Stimulated activated CD8-positive, alpha-beta memory T cell treated with anti-CD3 and anti-CD28 coated beads, Interleukin-15, amount 100 ng/mL, for 24 hours (primary cell): ENCODE results near the gene TTC33.

ENCODE experiments used
- DNase-seq: peaks from one replicate; pipeline ENCODE4 v3.0.0-alpha.2; 2020; ENCODE audit warnings: low read depth

The TTC33 gene

DNA sequence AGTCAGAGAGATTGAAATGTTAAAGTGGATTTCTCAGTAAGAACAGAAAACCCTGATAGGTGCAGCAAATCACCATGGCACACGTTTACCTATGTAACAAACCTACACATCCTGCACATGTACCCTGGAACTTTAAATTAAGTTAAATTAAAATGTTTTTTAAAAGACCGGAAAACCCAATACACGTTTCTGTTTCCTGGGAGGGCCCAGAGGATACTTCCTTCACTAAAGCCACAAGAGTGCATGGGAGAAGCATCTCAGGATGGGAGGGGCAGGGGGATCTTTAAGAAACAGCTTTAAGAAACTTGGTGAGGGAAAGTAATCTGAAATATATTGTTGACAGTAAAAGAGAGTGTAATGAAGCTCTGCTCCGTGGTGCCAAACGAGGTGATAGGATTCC is 240.8 kb downstream of the TTC33 start:
- no peak for DNase-seq

DNA sequence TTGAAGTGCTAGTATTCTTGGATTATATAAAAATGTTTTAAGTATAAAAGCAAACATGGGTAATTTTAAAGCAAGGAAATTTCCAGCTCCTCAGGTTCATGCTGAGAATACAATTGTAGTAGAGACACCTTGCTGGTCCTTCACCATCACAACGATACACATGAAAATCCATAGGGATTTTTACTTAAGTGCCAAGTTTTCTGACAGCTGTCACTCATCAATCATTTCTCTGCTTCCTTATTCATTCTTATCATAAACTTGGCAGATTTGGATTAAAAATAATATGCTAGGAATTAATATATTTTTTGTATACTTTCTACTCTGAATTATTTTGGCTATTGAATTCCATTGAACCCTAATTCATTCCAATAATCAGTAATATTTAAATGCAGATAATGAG is 244.0 kb downstream of the TTC33 start:
- DNase-seq = no peak

DNA sequence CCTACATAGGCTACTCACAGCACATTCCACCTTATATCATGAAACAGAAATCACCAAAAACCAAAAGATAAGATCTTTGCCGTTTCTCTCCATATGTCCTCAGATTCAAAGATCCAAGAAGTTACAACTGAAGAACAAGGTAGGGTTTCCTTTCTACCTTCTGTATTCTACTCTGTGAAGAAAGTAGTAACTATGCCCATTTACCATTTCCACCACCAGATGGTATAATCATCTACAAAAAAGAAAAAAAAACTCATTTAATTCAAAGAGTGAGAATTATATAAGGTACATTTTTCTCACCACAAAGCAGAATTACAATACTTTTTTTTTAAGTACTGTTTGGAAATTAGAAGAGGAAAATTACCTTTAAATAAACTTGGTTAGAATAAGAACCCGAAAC is 248.7 kb downstream of the TTC33 start:
- DNase-seq = no peak

DNA sequence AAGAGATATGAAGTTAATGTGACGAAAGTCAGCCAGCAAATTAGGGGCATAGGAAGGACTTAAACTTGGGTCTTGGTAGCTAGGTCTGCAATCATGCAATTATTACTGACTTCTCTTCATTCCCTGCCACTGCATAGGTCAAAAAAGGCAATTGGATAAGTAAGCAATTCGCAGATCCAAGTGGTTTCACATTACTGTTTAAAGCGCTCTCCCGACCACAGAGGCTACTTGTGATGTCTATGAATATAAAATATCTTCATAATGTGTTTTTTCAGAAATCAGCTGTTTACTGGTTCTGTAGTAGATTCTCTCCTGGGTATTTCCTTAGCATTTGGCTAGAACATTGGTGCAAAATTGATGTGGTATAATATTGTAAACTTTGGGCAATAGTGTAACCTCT is 250.7 kb downstream of the TTC33 start:
- no peak for DNase-seq

DNA sequence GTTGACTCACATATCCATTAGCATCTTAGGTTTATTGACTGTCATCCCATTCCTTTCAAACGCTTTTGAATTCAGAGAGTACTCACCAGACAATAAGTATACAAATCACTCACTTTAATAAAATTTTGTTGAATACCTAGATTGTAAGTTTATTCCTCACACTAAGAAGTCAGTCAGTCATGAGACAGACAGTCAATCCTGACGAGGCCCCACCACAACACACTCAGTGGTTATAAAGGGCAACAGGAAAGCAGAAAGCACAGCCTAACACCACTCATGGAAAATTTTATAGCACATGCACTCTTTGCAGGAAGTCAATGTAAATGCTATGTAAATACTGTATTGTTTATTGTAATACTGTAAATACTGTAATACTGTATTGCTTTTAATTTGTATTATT is 252.3 kb downstream of the TTC33 start:
- DNase-seq = no peak

DNA sequence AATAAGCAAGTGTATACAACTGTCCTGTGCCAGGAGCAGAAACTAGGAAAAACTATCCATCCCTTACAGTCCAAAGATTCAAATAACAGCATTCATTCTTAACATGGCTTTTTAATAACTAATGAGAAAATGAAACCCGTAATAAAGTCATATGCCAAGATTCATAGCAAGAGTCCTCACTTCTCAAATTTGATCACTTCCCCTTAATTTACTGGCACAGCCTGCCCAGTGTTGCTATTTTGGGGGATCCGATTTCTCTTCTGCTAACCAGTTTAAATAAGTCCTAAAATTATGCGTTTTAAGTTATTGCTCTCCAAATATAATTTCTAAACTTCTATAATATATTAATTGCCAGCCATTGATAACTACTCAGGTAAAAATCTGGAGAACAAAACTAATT is 253.0 kb downstream of the TTC33 start:
- no peak for DNase-seq

DNA sequence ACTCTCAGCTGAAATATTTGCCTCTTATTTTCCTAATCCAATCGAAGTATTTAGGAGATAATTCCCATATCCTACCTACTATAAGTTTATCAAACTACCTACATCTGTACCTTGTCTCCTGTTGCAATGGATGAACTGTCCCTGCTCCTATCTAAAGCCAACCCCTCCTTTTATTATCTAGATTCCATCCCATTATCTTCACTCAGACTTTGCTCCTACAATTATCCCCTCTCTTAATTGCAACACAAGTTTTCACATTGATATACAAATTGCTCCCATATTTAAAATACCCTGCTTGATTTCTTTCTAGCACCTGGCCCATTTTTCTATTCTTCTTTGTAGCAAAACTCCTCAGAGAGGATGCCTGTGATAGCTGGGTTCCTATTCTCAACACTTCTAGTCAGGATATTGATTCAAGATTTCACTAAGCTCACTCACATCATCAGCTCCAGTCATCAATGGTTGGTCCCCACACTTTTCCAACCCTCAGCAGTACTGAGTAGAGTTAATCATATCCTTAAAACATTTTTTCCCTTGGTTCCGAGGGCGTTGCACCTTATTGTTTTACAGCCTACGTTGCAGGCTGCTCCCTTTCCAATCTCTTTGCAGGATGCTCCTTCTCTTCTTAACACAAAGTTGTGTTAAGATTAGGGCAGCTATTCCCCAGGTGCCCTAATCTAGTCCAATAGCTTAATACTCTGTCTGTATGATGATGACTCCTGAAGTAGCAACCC is 253.9 kb downstream of the TTC33 start:
- no peak for DNase-seq

DNA sequence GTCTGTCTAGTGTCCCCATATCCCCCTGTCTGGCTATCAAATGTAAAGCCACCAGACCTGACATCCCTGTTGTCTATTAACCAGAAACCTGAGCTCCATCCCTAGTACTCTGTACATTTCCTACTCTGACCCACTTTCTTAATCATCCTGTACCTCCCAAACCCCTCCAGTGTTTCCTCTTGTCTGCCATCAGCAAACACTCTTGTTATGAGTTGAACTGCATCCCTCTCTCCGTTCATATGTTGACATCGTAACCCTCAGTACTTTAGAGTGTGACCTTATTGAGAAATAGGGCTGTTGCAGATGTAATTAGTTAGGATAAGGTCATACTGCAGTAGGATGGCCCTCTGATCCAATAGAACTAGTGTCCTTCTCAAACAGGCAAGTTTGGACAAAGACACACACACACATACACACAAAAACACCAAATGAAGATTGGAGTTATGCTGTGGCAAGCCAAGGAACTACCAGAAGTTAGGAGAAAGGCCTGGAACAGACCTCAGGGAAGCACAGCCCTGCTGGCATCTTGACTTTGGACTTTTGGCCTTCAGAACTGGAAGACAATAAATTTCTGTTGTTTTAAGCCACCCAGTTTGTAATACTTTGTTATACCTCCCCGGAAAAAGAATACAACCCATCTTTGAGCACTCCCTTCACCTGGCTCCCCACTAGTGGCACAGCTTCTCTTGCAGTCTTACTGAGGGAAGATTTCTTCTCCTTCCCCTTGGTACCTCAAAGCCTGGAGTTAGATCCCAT is 256.1 kb downstream of the TTC33 start:
- DNase-seq = no peak

DNA sequence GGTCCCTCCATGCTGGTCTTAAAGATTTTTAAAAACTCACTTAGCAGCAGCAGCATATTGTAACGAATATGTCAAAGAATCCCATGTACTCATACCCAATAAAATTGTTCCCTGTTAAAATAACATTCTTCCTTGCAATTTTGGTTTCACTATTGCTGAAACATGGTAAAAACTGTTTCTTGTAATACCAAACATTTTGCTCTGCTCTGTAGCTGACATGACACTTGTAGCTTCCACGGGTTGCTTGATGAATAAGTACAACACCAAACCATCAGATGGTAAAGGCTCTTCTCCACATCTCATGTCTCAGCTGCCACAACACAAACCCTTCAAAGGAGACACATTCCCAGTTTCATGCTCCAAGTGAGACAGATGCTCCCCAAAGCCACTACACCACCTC is 256.8 kb downstream of the TTC33 start:
- DNase-seq = no peak

DNA sequence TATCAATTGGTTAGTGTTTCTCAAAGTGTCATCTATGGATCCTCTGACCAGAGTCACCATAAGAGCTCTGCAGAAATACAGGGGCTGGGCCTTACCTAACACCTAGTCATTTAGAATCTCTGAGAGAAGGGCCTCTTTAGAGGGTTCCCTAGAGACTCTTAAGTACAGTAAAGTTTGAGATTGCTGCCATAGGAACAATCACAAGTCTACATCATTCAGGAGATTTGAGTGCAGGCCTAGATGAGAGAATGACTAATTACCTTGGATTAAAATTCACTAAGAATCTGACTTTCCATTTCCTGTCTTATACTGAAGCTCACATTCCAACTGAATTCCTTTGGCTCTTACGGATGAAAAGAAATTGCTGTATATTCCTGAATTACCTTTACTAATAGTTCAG is 258.2 kb downstream of the TTC33 start:
- no peak for DNase-seq

DNA sequence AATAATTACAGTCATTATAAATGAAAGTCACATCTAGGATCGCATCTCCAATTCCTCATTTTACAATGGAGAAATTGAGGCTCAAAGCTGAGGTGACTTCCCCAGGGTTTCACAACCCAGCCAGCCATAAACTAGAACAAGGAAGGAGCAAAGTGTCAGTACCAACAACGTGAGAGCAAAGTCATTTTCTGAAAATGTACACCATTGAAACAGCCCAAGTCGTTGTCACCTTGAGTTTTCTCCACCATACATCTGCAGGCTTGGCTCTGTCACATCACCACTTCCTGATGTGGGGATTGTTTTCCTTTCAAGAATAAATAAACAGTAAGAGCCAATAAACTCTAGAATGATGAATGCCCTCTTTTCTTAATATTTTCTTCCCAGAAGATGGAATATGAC is 260.5 kb downstream of the TTC33 start:
- no peak for DNase-seq

DNA sequence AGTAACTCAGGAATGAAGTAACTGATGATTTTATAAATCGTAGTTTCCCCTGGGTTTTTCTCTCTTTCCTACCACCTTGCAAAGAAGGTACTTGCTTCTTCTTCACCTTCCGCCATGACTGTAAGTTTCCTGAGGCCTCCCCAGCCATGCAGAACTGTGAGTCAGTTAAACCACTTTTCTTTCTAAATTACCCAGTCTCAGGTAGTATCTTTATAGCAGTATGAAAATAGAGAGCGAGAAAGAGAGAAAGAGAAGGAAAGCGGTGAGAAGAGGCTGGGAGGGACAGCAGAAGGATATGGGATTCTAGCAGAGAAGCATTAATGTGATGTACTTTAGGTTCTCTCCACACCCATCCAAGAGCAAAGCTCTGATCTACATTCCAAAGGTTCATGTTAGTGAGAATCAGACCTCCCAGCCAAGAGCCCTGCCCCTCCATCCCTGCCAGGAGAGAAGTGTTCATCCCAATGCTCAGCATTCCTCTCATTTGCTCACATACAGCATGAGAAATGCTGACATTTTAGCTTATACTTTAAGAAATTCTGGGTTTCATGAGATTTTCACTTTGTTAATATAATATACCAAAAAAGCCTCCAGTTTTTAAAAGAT is 261.0 kb downstream of the TTC33 start:
- no peak for DNase-seq

DNA sequence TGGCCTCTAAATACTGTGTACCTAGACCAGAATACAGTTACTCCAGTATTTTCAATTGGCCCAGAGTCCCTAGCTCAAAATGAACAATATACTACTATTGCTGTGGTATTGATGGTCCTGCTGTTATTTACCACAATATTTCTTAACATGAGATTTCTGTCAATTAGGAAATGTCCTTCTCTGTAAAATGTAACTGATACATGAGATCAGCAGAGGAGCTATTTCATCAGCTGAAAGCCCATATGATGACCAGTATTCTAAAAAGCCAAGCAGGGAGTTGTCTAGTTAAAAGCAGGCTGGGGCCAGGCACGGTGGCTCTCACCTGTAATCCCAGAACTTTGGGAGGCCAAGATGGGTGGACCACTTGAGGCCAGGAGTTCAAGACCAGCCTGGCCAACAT is 263.7 kb downstream of the TTC33 start:
- DNase-seq = no peak

DNA sequence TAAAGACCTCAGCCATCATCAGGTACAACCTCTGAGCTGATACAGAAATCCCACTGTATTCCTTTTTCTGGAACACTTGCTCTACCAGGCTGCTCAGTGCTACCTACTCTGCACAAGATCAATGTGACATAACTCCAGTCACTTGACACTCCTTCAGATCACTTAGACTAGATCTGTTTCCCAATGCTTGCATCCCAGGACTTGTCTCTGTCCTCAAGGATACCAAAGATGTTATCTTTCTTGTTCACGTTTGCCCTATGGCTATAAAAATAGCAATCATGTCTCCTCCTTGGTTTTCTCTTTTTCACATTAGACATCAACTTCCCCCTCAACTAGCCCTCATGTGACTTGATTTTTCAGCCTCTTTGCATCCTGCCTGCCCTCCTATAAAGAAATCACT is 264.1 kb downstream of the TTC33 start:
- DNase-seq = no peak

DNA sequence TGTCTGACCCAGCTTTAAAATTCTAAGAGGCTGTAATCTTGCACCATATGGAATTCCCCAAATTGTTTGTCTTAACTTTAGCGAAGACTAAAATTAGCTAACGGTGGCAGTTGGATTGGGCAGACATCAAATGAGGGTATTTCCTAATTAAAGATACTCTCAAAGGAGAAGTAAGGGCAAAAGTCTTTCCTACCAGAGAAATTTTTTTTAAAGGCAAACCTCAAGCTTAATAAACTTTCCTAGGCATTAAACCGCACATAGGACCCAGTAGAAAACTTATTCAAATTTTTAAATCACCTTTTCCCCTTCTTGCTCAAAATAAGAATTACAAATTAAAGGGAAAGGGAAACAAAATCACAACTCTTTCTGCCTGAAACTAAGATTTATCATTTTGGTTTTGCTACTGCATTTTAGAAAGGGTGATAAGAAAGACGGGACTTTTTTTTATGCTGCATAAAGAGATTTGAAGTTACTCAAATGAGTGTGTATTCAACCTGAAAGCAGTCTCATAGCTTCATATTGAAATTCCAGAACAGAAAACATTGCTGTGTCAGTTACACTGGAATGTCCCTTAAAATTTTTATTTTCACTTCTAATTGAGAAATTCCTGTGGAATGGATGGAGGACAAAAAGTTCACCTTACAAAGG is 265.2 kb downstream of the TTC33 start:
- no peak for DNase-seq

DNA sequence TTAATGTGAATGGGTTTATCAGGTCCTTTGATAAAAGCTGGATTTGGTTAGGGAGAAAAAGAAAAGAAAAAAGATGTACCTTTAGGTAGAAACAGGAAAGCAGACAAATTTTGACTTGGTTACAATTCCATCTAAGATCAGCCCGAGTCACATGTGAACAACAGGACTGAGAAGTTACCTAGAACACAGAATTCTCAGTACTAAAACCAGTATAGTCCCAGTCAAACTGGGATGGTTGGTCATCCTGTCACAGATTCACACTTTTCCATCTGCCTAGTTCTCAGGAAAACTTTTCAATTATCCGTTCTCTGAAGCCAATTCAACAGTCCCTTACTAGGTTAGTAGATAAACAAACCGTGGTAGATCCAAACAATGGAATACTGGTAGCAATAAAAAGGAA is 266.3 kb downstream of the TTC33 start:
- no peak for DNase-seq

DNA sequence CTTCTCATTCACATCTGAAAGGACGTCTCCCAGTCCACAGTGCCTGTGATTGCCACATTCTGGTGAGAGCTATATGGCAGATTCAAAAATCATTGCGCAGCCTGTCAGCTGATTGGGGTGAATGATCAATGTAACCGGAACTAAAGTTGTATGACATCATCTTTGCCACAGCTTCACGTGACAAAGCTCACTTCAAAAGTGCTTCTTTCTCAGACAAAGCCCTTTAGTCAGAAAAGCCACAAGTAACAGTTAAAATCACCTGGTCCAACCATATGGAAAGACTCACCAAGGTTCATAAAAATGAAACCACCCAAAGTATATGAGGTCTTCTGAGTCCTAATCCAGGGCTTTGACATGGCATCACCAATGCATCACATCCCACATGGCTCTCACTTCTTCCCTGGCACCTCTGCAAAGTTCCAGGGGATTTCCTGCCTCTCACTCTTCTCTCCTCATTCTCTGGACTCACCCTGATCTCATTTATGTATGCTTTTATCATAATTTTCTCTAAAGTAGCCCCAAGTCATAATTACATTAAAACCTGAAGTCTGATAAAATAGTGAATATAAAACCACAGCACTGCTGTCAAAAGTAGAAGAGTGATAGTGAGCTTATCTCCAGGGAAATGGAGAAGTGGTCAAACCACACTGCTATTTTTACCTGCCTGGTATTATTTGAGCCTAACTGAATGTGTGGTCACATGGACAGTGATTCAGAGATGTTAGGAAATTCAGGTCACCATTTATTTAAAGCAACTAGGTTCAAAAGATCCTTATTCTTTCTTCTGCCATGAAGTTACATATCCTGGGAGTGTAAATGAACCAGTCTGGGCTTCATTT is 269.1 kb downstream of the TTC33 start:
- DNase-seq = no peak

DNA sequence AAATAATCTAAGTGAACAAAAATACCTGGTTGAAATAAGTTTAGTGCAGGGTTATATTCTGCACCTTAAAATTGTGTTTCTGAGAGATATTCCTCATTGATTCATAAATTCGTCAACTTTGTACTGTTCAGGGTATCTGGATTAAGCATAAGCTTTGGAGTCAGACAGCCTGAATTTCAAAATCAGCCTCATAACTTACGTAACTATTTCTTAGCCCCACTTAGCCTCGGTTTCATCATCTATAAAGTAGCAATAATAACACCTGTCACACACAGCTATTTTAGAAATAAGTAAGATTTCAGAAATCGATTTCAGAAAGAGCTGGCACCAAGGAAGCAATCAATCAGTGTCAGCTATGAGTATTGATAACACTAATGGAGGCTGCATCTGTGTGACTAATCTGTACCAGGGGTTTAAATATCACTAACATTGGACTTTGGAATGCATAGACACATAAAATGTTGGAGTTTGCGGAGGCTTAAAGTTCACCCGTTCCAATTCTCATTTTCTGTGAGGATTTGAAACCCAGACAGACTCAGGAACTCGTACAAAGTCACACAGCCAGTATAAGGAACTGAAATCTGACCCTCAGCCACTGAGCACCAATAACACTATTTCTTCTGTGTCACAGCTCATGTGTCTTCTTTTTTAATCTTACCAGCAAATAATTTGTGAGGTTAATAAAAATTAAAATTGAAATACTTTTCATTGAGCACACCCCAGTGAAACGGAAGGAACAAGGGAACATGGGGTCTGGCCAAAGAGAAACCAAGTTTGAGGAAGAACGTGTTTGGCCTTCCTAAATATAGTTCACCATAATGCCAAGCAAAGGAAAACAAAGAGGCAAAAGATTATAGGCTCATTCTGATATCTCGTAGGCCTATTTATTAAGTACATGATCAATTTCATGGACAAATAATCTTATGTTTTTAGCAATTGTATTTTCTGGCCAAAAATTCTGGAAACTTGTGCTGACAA is 270.5 kb downstream of the TTC33 start:
- DNase-seq = no peak

DNA sequence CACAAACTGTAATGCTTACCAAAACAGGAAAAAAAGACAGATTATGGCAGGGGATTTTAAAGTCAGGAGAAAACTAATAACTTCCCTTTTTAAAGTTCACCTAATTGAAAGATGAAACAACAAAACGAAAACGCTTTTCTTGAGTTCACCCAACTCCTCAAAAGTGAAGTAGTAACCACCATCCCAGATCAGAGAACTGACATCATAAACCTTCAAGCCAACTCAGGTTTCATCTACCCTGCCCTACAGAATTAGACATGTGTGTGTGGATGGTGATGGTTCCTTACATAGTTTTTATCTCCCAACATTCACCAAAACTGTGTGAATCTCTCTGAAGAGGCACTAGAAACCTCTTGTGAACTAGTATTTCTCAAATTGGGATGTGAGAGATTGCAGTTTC is 271.3 kb downstream of the TTC33 start:
- no peak for DNase-seq

DNA sequence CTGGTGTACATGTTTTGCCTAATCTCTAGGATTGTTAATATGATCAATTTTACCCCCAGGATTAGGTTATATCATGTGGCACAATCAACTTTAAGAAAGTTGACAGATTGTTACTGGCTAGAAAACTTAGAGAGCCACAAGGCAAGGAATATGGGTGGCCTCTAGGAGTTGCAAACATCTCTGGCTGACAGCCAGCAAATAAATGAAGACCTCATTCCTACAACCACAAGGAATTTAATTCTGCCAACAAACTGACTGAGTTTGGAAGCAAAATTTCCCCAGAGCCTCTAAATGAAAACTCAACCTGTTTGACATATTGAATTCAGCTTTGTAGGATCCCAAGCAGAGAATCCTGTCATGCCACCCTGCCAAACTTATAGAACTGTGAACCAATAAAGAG is 272.4 kb downstream of the TTC33 start:
- no peak for DNase-seq

DNA sequence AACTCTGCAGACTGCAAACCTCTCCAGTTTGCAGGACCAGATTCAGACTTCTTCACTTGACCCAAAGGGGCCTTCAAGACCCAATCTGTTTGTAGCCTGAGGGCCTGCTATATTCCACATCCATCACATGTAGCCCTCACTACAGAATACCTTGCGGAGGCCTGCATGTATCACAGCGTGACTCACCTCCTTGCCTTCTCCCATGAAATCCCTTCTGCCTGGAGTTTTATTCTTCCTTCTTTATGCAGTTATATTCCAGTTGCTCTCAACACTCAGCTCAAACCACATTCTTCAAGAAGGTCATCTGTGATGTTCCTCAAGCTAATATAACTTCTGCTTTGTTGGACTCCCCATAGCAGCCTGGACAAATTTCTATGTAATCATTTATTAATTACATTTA is 274.5 kb downstream of the TTC33 start:
- DNase-seq = no peak
